NOMO-1 treated with dmso at 0.1 percent for 144 hours (cell line): ENCODE results near the gene PHOSPHO1.
"Not testable (repeated sequence)": the region's sequence is repeated elsewhere in the genome, so short reads cannot be mapped to it uniquely, and the experiment has no call there.

ENCODE experiments used
- DNase-seq: peaks from one replicate; lab custom pipeline; 2025; ENCODE audit not compliant: unreplicated experiment; lab: John Stamatoyannopoulos, UW

The PHOSPHO1 gene

GRCh38 chr17:49193513-49194296 is 36.9 kb downstream of the PHOSPHO1 start:
- DNase-seq: peak; percentile 13

- peak; percentile 94 for DNase-seq
Observed at GRCh38 chr17:49191917-49192741, 38.5 kb downstream of the PHOSPHO1 start.

- DNase-seq: no peak
Observed at GRCh38 chr17:49191409-49191916, 39.1 kb downstream of the PHOSPHO1 start.

- no peak for DNase-seq
Observed at GRCh38 chr17:49190932-49191331, 39.7 kb downstream of the PHOSPHO1 start.

GRCh38 chr17:49187301-49187700 is 43.3 kb downstream of the PHOSPHO1 start:
- DNase-seq: no peak

GRCh38 chr17:49185381-49185780 is 45.2 kb downstream of the PHOSPHO1 start:
- DNase-seq: not testable (repeated sequence)

GRCh38 chr17:49184522-49184921 is 46.1 kb downstream of the PHOSPHO1 start:
- not testable (repeated sequence) for DNase-seq

GRCh38 chr17:49183801-49184200 is 46.8 kb downstream of the PHOSPHO1 start:
- no peak for DNase-seq

GRCh38 chr17:49183341-49183740 is 47.2 kb downstream of the PHOSPHO1 start:
- no peak for DNase-seq

- no peak for DNase-seq
Observed at GRCh38 chr17:49180998-49181635, 49.5 kb downstream of the PHOSPHO1 start.

- DNase-seq: peak; percentile 37
Observed at GRCh38 chr17:49180303-49180702, 50.3 kb downstream of the PHOSPHO1 start.

- not testable (repeated sequence) for DNase-seq
Observed at GRCh38 chr17:49175978-49176377, 54.6 kb downstream of the PHOSPHO1 start.
